SU-DHL-6 (cell line): Measurements from ENCODE around the gene GRIK2.

ENCODE experiments used
- EZH2phosphoT487 ChIP-seq: fragments of 200-600 bp; sonication (generic), shearing (Covaris generic); conservative IDR thresholded peaks from 2 replicates; pipeline ENCODE4 v1.6.1; 2018; ENCODE audit warnings: mild to moderate bottlenecking, antibody characterized with exemption, low read length, moderate library complexity, mixed read lengths
- TF ChIP-seq, protein P1 (sequence below): fragments of 200-600 bp; sonication (generic); IDR thresholded peaks from one replicate; pipeline ENCODE4 v1.5.1; 2017; ENCODE audit warnings: antibody characterized with exemption, mild to moderate bottlenecking, low read length, moderate library complexity; ENCODE audit not compliant: insufficient read depth, poor library complexity, severe bottlenecking

DNA sequence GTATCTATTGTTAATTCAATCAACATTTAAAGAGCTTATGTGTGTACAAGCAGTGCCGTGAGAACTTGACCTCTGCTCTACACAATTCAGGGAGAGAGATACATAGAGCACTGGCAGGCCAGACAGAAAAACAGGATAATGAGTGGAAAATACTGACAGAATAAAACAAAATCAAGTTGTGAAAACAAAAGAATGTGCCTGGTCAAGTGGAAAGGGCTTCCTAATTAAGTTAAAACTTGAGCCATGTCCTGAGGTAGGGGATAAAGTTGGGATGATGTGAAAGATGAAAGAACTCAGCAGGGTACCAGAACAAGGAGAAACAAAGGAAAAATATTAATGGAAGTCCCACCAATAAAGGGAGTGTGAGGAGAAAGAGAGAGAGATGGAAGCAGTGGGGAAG is 672.8 kb downstream of the GRIK2 start:
- TF ChIP-seq, protein P1, sequence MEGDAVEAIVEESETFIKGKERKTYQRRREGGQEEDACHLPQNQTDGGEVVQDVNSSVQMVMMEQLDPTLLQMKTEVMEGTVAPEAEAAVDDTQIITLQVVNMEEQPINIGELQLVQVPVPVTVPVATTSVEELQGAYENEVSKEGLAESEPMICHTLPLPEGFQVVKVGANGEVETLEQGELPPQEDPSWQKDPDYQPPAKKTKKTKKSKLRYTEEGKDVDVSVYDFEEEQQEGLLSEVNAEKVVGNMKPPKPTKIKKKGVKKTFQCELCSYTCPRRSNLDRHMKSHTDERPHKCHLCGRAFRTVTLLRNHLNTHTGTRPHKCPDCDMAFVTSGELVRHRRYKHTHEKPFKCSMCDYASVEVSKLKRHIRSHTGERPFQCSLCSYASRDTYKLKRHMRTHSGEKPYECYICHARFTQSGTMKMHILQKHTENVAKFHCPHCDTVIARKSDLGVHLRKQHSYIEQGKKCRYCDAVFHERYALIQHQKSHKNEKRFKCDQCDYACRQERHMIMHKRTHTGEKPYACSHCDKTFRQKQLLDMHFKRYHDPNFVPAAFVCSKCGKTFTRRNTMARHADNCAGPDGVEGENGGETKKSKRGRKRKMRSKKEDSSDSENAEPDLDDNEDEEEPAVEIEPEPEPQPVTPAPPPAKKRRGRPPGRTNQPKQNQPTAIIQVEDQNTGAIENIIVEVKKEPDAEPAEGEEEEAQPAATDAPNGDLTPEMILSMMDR: no peak
- TF ChIP-seq EZH2phosphoT487: no peak
